HUES64 (cell line): ENCODE measurements around the gene SDK1.

Experiments used
- H3K27ac ChIP-seq: 2 replicates; pipeline ENCODE4 v1.7.0; 2013; ENCODE audit warnings: low read depth, low read length, inconsistent platforms
- H3K27me3 ChIP-seq: 2 replicates; pipeline ENCODE4 v1.6.1; 2013; ENCODE audit warnings: mild to moderate bottlenecking, low read length; ENCODE audit not compliant: insufficient read depth
- H3K36me3 ChIP-seq: 2 replicates; pipeline ENCODE4 v1.6.1; 2013; ENCODE audit warnings: mild to moderate bottlenecking, low read length; ENCODE audit not compliant: insufficient read depth
- H3K4me1 ChIP-seq: 2 replicates; pipeline ENCODE4 v1.6.1; 2013; ENCODE audit warnings: mild to moderate bottlenecking, low read length, moderate library complexity; ENCODE audit not compliant: insufficient read depth
- H3K4me3 ChIP-seq: 2 replicates; pipeline ENCODE4 v1.5.1; 2013; ENCODE audit warnings: mild to moderate bottlenecking, low read length, moderate library complexity
- H3K9ac ChIP-seq: 2 replicates; pipeline ENCODE4 v1.6.1; 2013; ENCODE audit warnings: mild to moderate bottlenecking, low read depth, low read length
- H3K9me3 ChIP-seq: 2 replicates; pipeline ENCODE4 v1.6.1; 2013; ENCODE audit warnings: low read depth, low read length; ENCODE audit not compliant: insufficient read depth
- WGBS: fragments of 150-250, 120-280 bp; methylation state at CpG from one replicate; pipeline ENCODE4 v1.1.7; 2013; ENCODE audit warnings: missing lambda C conversion rate; 5-methylcytosine and 5-hydroxymethylcytosine counted together

Gene SDK1

GRCh38 chr7:3989723-3990122 lies 688.7 kb downstream of the SDK1 start:
- H3K9me3 ChIP-seq: no peaks in the 10 kb centered on the region
- no peaks in the 10 kb centered on the region for H3K4me1 ChIP-seq
- no peak overlapping the region for H3K4me3 ChIP-seq
- no peaks in the 10 kb centered on the region for H3K27me3 ChIP-seq
- H3K27ac ChIP-seq: no peak overlapping the region
- 93% methylated on average over 11 of the region's 11 CpGs for WGBS
- H3K36me3 ChIP-seq: no peaks in the 10 kb centered on the region
- H3K9ac ChIP-seq: no peak overlapping the region

- Histone ChIP-seq H3K9ac (no peak overlapping the region), H3K4me3 (no peak overlapping the region), H3K27me3 (no peaks in the 10 kb centered on the region), H3K4me1 (no peaks in the 10 kb centered on the region), H3K27ac (no peak overlapping the region), H3K36me3 (no peaks in the 10 kb centered on the region), H3K9me3 (no peaks in the 10 kb centered on the region)
- WGBS: 91% methylated on average over 9 of the region's 9 CpGs
Observed at GRCh38 chr7:3991731-3992231, 690.7 kb downstream of the SDK1 start.

- H3K27me3 ChIP-seq: no peaks in the 10 kb centered on the region
- no peak overlapping the region for H3K4me3 ChIP-seq
- no peaks in the 10 kb centered on the region for H3K9me3 ChIP-seq
- no peaks in the 10 kb centered on the region for H3K36me3 ChIP-seq
- WGBS: 94% methylated on average over 7 of the region's 7 CpGs
- H3K4me1 ChIP-seq: no peaks in the 10 kb centered on the region
- no peak overlapping the region for H3K27ac ChIP-seq
- no peak overlapping the region for H3K9ac ChIP-seq
Observed at GRCh38 chr7:3992841-3993240, 691.8 kb downstream of the SDK1 start.

- Histone ChIP-seq H3K36me3 (no peaks in the 10 kb centered on the region), H3K27me3 (no peaks in the 10 kb centered on the region), H3K4me3 (no peak overlapping the region), H3K9me3 (no peaks in the 10 kb centered on the region), H3K4me1 (no peaks in the 10 kb centered on the region), H3K27ac (no peak overlapping the region), H3K9ac (no peak overlapping the region)
- WGBS: 95% methylated on average over 5 of the region's 5 CpGs
Observed at GRCh38 chr7:3994764-3995163, 693.7 kb downstream of the SDK1 start.

- Histone ChIP-seq H3K27ac (no peak overlapping the region), H3K36me3 (no peaks in the 10 kb centered on the region), H3K27me3 (no peaks in the 10 kb centered on the region), H3K9me3 (no peaks in the 10 kb centered on the region), H3K4me3 (no peak overlapping the region), H3K4me1 (no peaks in the 10 kb centered on the region), H3K9ac (no peak overlapping the region)
- WGBS: 86% methylated on average over 7 of the region's 7 CpGs
Observed at GRCh38 chr7:3995187-3995586, 694.1 kb downstream of the SDK1 start.

GRCh38 chr7:3998060-3998459 lies 697.0 kb downstream of the SDK1 start:
- Histone ChIP-seq H3K9ac (no peak overlapping the region), H3K9me3 (no peaks in the 10 kb centered on the region), H3K4me1 (no peaks in the 10 kb centered on the region), H3K27me3 (no peaks in the 10 kb centered on the region), H3K4me3 (no peak overlapping the region), H3K36me3 (no peaks in the 10 kb centered on the region), H3K27ac (no peak overlapping the region)
- 94% methylated on average over 11 of the region's 11 CpGs for WGBS

GRCh38 chr7:4000139-4000538 lies 699.1 kb downstream of the SDK1 start:
- no peak overlapping the region for H3K4me3 ChIP-seq
- H3K27ac ChIP-seq: no peak overlapping the region
- no peaks in the 10 kb centered on the region for H3K36me3 ChIP-seq
- no peaks in the 10 kb centered on the region for H3K4me1 ChIP-seq
- no peaks in the 10 kb centered on the region for H3K9me3 ChIP-seq
- no peaks in the 10 kb centered on the region for H3K27me3 ChIP-seq
- no peak overlapping the region for H3K9ac ChIP-seq
- 87% methylated on average over 8 of the region's 8 CpGs for WGBS

- Histone ChIP-seq H3K4me3 (no peak overlapping the region), H3K27ac (no peak overlapping the region), H3K9me3 (no peaks in the 10 kb centered on the region), H3K9ac (no peak overlapping the region), H3K36me3 (no peaks in the 10 kb centered on the region), H3K4me1 (no peaks in the 10 kb centered on the region), H3K27me3 (no peaks in the 10 kb centered on the region)
- WGBS: 94% methylated on average over 8 of the region's 8 CpGs
Observed at GRCh38 chr7:4000934-4001333, 699.9 kb downstream of the SDK1 start.

GRCh38 chr7:4001742-4002141 lies 700.7 kb downstream of the SDK1 start:
- Histone ChIP-seq H3K4me3 (no peak overlapping the region), H3K4me1 (peaks cover 6% of the 10 kb centered on the region; the same call in 1 of the 2 replicates), H3K27me3 (no peaks in the 10 kb centered on the region), H3K9ac (no peak overlapping the region), H3K9me3 (no peaks in the 10 kb centered on the region), H3K27ac (no peak overlapping the region), H3K36me3 (no peaks in the 10 kb centered on the region)
- 84% methylated on average over 4 of the region's 4 CpGs for WGBS

GRCh38 chr7:4003503-4003902 lies 702.5 kb downstream of the SDK1 start:
- Histone ChIP-seq H3K36me3 (no peaks in the 10 kb centered on the region), H3K27me3 (no peaks in the 10 kb centered on the region), H3K9me3 (no peaks in the 10 kb centered on the region), H3K4me3 (no peak overlapping the region), H3K9ac (no peak overlapping the region), H3K27ac (no peak overlapping the region), H3K4me1 (peaks cover 12% of the 10 kb centered on the region)
- 93% methylated on average over 9 of the region's 9 CpGs for WGBS

- Histone ChIP-seq H3K4me3 (no peak overlapping the region), H3K36me3 (no peaks in the 10 kb centered on the region), H3K27ac (no peak overlapping the region), H3K4me1 (peaks cover 34% of the 10 kb centered on the region), H3K9ac (no peak overlapping the region), H3K9me3 (no peaks in the 10 kb centered on the region), H3K27me3 (no peaks in the 10 kb centered on the region)
- 86% methylated on average over 11 of the region's 11 CpGs for WGBS
Observed at GRCh38 chr7:4006687-4007086, 705.6 kb downstream of the SDK1 start.
